ENCODE data around the gene DHRSX.

The DHRSX gene

GRCh38 chrX:2451501-2452316 is 49.1 kb downstream of the DHRSX start:
- no peak for DNase-seq

GRCh38 chrX:2450681-2451080 is 50.1 kb downstream of the DHRSX start:
- DNase-seq: no peak

GRCh38 chrX:2449135-2449886 is 51.5 kb downstream of the DHRSX start:
- DNase-seq: no peak

- DNase-seq: no peak
Observed at GRCh38 chrX:2447484-2447883, 53.3 kb downstream of the DHRSX start.

GRCh38 chrX:2446815-2447214 is 54.0 kb downstream of the DHRSX start:
- DNase-seq: no peak

GRCh38 chrX:2445662-2446623 is 54.8 kb downstream of the DHRSX start:
- no peak for DNase-seq

- DNase-seq: no peak
Observed at GRCh38 chrX:2442694-2443093, 58.1 kb downstream of the DHRSX start.

GRCh38 chrX:2441466-2441865 is 59.3 kb downstream of the DHRSX start:
- DNase-seq: no peak

GRCh38 chrX:2439613-2440012 is 61.2 kb downstream of the DHRSX start:
- no peak for DNase-seq

GRCh38 chrX:2435465-2435864 is 65.3 kb downstream of the DHRSX start:
- DNase-seq: no peak

GRCh38 chrX:2434270-2435163 is 66.3 kb downstream of the DHRSX start:
- no peak for DNase-seq

GRCh38 chrX:2432298-2432863 is 68.4 kb downstream of the DHRSX start:
- no peak for DNase-seq

- no peak for DNase-seq
Observed at GRCh38 chrX:2430265-2430825, 70.4 kb downstream of the DHRSX start.

- no peak for DNase-seq
Observed at GRCh38 chrX:2427737-2428136, 73.0 kb downstream of the DHRSX start.

- no peak for DNase-seq
Observed at GRCh38 chrX:2427147-2427546, 73.6 kb downstream of the DHRSX start.

- DNase-seq: no peak
Observed at GRCh38 chrX:2426289-2426882, 74.4 kb downstream of the DHRSX start.

- no peak for DNase-seq
Observed at GRCh38 chrX:2425286-2426071, 75.3 kb downstream of the DHRSX start.

- no peak for DNase-seq
Observed at GRCh38 chrX:2424317-2424716, 76.5 kb downstream of the DHRSX start.

GRCh38 chrX:2423899-2424298 is 76.9 kb downstream of the DHRSX start:
- DNase-seq: no peak

GRCh38 chrX:2423282-2423681 is 77.5 kb downstream of the DHRSX start:
- no peak for DNase-seq
